ENCODE results near the gene OPHN1.
"Not testable (repeated sequence)": the region's sequence is repeated elsewhere in the genome, so short reads cannot be mapped to it uniquely, and the experiment has no call there.

The OPHN1 gene

DNA sequence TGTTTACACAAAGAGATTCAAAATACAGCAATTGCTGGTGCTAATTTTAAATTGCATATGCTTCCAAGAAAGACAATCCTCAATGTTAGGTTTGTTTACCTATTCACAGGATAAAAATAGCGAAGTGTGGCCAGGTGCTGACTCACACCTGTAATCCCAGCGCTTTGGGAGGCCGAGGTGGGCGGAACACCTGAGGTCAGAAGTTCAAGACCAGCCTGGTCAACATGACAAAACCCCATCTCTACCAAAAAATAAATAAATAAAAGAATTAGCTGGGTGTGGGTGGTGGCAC is 77.7 kb downstream of the OPHN1 start:
- no peak for DNase-seq (ENCODE audit: low read depth in 2 of 2)

DNA sequence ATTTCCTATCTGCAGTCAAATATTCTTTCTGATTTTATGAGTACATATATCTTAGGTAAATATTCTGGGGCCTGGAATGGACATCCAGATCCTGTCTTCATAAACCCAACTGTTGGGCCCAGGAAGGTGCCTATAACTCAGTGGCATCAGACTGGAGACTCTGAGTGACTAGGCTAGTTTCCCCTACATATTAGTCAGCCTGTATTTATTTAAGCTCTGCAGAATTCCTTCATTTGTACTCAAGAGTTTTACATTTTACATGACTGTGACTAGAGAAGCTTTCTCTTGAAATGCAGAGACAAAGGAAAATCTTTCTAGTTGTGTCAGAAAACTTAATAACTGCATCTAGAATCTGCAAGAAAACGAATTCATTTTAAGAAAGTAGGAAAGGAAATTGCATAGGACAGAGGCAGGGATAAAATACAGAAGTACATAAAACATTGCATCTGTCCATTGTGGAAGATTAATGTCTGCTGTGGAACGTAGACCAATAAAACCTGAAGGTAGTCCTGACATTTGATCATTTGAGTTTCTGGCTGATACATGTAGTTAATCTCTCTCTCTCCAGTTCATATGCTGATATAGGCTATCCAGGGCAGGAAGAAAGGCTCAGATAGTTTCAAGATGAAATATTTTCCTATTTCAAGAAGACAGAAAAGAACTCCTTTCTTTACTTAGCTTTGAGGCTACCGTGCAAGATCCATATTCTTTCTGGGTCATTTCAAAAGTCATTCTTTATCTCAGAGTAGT is 78.2 kb downstream of the OPHN1 start:
- no peak for DNase-seq (ENCODE audit: low read depth in 2 of 2)

DNA sequence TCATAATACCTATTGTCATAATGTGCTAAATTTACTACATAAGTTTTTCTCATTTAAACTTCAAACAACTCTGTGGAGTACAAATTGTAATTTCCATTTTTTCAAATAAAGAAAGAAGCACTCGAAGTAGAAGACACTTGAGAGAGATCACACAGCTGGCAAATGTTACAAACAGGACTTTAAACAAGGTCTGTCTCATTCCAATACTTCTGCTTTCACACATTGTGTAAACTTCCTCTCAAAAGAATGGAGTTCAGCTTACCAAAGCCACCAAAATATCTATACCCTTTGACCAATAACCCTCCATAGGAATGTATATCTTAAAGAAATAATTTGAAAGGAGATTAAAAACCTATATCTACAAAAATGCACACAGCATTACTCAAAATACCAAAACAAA is 88.3 kb downstream of the OPHN1 start:
- DNase-seq (ENCODE audit: low read depth in 2 of 2), result no peak

DNA sequence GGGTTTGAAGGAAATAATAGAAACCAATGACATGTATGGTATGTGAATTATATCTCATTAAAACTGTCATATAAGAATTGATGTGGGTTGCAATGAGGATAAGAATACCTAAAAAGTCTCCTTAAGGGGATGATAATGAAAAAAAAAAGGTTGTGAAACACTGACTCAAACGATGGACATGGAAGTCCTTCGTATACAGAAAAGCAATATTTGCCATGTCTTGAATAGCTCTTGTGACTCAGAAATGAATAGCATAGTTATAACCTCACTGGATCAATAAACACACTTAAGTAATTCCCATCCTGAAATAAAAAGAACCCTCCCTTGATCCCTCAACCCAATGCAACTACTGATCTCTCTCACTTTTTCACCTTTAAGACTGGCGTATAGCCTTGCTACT is 89.7 kb downstream of the OPHN1 start:
- no peak for DNase-seq (ENCODE audit: low read depth in 2 of 2)

DNA sequence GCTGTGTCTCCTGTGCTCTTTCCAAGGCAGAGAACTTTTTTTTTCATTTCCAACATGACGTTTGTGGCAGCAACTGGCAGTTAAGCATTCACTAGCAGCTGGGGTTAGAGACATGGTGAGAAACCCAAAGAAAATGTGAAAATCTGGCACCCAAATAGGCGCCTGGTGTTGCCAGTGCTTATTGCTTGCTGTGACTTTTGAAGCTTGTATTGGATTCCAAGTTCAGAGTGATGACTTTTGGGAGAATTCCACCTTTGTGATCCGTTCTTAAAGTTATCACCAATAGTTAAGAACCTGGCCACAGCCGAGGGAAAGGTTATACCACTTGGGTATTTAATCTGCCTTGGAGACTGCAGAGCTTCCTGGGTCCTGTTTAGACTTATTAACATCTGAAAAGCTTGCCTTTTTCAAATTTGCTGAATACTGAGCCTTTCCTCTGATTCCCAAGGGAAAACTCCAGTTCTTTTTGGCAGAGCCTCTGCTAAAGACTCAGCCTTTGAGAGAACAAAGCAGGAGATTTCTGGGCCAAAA is 101.0 kb downstream of the OPHN1 start:
- no peak for DNase-seq (ENCODE audit: low read depth in 2 of 2)

DNA sequence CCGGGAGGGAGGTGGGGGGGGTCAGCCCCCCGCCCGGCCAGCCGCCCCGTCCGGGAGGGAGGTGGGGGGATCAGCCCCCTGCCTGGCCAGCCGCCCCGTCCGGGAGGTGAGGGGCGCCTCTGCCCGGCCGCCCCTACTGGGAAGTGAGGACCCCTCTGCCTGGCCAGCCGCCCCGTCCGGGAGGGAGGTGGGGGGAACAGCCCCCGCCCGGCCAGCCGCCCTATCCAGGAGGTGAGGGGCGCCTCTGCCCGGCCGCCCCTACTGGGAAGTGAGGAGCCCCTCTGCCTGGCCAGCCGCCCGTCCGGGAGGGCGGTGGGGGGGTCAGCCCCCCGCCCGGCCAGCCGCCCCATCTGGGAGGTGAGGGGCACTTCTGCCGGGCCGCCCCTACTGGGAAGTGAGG is 106.5 kb downstream of the OPHN1 start:
- not testable (repeated sequence) for DNase-seq (ENCODE audit: low read depth in 2 of 2)

DNA sequence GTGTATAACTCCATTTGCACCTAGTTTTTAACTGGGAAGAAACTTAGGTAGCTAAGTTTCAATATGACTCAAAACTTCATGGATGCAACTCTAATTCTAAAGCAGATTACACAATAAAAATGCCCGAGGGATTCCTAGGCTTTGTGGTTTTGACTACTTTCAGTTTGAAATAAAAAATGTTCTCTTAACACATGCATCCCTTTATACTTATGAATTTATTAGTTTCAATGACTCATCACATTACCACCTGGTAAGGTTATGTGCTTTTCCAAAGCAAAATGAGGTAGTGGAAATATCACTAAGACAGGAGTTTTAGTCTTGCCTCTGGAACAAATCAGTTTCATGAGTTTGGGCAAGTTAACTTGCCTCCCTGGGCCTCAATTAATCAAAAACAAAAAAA is 125.5 kb downstream of the OPHN1 start:
- no peak for DNase-seq (ENCODE audit: low read depth in 2 of 2)

DNA sequence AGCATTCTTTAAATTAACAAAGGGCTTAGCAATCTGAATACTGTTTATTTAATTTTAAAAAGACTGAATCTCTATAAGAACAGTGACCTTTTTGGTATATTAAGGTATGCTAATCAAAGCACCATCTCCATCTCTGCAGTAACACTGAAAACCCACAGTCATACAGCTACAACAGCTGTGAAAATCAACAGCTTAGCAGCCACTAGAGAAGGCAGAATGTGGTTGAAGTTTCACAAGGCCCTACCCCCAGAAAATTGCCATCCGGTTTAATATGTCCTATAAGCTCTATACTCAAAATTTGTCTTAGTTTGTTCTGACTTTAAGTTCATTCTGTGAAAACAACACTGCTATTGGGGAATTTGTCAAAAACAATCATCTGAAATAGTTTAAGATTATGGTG is 128.7 kb downstream of the OPHN1 start:
- DNase-seq (ENCODE audit: low read depth in 2 of 2), result no peak

DNA sequence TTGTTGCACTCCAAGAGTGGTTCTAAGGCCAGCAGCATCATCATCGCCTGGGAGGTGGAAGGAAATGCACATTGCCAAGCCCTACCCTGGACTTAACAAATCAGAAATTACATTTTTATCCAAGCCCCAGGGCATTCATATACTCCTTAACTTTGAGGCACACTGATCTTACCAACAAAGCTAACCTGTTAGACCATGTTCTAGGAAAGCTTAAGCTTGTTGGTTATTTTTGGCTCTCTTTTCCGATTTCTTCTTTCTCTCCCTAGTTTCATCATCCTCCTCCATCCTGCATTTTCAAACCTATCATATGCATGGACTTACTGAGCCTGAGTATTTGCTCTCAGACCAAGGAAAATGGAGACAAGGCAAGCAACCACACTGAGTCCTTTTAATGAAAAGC is 133.4 kb downstream of the OPHN1 start:
- DNase-seq (ENCODE audit: low read depth in 2 of 2), result no peak

DNA sequence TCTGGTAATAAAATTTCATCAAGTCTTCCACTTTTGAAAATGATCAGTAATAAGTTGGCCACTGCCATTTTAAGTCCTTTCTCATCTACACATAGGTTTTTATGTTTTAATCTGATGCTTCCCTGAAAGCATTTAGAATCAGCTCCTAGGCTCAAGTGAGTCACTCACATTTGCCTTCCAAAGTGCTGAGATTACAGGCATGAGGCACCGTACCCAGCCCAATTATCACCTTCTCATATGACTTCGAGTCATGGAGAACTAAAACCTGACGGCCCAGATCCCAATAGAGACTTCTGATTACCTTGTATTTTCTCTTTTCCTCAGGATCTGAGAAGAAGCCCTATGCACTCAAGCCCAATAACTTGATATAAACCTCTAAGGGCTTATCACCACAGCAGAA is 140.8 kb downstream of the OPHN1 start:
- no peak for DNase-seq (ENCODE audit: low read depth in 2 of 2)

DNA sequence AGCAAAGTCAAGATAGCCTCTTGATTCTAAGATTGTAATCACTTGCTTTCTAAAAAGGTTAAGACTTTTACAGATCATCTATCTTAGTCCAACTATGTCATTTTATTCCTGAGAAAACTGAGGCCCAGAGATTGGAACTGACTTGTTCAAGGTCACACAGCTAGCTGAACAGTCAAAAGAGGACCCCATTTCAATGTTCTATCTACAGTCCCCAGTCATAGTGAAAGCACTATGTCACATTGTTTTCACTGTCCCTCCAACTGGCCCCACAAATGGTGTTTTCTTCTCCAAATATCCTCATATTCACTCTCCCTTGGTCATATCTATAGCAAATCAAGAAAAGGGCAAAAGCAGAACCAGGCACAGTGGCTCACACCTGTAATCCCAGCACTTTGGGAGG is 145.2 kb downstream of the OPHN1 start:
- DNase-seq (ENCODE audit: low read depth in 2 of 2), result no peak

DNA sequence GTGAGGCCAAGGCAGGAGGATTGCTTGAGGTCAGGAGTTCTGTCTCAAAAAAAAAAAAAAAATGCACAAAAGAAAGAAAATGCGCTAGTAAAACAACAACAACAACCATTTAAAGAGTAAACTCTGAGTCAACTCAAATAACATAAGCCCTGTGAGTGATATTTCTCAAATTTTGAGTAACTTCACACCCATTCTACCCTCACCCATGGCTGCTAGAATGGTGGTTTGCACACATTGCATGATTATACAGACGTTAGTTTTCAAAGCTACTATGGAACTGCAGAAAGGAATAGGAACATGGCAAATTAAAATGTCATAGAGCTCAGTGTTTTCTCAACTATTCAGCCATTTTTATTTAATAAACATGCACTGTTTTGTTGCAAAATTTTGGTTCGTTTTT is 145.9 kb downstream of the OPHN1 start:
- no peak for DNase-seq (ENCODE audit: low read depth in 2 of 2)

DNA sequence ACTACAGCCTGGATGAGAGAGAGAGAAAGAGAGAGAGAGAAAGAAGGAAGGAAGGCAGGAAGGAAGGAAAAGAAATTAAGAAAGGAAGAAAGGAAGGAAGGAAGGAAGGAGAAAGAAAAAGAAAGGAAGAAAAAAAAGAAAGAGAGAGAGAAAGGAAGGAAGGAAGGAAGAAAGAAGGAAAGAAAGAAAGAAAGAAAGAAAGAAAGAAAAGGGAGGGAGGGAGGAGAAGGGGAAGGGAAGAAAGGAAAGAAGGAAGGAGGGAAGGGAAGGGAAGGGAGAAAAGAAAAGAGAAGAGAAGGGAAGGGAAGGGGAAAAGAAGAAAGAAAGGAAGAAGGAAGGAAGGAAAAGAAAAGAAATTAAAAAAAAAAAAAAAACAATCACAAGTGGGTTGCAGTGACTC is 146.3 kb downstream of the OPHN1 start:
- DNase-seq (ENCODE audit: low read depth in 2 of 2), result no peak

DNA sequence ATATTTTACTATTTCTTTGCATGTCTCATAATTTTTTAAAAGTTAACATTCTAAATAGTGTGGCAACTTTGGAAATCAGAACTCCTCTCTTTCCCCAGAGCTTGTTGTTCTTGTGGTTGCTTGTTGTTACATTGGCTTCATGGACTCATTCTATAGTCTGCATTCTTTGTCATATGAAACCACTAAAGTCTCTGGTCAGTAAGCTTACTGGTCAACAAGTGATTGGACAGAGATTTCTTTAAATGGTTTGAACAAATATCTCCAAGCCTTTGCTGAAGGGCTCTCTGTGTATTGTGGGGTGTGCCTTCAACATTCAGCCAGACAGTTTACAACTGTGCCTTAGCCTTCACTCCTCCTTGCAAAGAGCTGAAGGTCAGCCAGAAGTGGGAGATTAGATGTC is 147.2 kb downstream of the OPHN1 start:
- DNase-seq (ENCODE audit: low read depth in 2 of 2), result no peak

DNA sequence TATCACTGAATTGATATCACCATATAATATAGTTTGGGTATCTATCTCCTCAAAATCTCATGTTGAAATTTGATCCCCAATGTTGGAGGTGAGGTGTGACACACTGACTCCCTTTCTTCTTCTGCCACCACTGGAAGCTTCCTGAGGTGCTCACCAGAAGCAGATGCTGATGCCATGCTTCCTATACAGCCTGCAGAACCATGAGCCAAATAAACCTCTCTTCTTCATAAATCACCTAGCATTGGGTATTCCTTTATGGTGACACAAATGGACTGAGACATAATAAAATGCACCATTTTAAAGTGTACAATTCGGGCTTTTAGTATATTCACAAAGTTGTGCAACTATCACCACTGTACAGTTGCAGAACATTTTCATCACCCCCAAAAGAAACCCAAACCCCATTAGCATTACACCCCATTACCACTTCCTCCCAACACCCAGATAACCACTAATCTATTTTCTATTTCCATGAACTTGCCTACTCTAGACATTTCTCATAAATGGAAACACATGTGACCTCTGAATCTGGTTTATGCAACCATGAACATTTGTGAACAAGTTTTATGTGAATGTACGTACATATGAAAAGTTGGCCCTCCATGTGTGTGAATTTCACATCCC is 148.9 kb downstream of the OPHN1 start:
- DNase-seq (ENCODE audit: low read depth in 2 of 2), result no peak

DNA sequence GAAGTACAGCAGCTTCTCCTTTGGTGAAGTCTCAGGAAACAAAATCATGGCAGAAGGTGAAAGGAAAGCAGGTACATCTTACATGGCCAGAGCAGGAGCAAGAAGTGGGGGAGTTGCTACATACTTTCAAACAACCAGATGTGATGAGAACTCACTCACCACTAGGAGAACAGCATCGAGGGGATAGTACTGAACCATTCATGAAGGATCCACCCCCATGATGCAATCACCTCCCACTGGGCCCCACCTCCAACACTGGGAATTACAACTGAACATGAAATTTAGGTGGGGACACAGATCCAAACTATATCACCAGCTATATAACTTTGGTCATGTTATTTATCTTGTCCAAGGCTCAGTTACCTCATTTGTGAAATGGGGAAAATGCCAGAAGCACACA is 159.4 kb downstream of the OPHN1 start:
- DNase-seq (ENCODE audit: low read depth in 2 of 2), result no peak

DNA sequence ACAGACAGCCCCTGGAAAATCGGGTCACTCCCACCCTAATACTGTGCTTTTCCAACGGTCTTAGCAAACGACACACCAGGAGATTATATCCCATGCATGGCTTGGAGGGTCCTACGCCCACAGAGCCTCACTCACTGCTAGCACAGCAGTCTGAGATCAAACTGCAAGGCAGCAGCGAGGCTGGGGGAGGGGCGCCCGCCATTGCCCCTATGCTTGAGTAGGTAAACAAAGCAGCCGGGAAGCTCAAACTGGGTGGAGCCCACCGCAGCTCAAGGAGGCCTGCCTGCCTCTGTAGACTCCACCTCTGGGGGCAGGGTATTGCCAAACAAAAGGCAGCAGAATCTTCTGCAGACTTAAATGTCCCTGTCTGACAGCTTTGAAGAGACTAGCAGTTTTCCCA is 168.5 kb downstream of the OPHN1 start:
- not testable (repeated sequence) for DNase-seq (ENCODE audit: low read depth in 2 of 2)

DNA sequence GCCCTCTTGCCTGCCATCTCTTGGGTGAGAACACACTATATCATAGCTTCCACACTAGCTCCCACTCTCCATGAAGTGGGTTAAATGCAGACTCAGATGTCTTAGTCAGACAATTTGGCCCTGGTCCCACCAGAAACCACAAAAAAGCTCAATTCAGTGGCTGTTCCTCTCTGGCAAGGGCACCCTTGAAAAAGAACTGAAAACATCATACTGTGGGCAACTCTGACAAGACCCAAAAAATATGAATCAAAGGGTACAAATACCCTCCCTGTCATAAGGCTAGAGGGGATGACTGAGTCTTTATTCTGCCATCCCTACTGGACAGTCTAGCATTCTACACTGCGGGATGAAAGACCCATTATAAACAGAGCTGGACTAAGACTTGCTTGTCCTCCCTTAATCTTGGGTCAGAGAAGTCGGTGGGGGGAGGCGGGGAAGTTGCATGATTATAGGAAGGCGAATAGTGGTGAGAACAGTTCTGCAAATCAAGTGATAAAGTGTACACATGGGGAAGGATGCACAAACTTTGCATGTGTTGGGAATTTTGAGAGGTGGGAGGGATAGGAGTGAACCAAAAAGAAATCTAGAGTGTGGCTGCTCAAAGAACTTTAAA is 172.1 kb downstream of the OPHN1 start:
- DNase-seq (ENCODE audit: low read depth in 2 of 2), result no peak

DNA sequence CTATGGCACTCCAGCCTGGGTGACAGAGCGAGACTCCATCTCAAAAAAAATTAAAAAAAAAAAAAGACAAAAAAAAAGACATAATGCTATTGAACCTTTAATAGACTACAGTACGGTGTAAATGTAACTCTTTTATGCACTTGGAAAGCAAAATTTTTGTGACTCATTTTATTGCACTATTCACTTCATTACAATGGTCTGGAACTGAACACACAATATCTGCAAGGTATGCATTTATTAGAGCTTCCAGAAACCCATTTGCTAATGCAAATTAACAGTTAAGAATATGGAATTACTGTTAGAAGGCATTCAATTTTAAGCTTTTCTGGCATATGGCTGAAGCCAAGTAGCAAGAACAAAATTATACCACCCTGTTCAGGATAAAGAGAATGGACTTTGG is 176.3 kb downstream of the OPHN1 start:
- DNase-seq (ENCODE audit: low read depth in 2 of 2), result no peak

DNA sequence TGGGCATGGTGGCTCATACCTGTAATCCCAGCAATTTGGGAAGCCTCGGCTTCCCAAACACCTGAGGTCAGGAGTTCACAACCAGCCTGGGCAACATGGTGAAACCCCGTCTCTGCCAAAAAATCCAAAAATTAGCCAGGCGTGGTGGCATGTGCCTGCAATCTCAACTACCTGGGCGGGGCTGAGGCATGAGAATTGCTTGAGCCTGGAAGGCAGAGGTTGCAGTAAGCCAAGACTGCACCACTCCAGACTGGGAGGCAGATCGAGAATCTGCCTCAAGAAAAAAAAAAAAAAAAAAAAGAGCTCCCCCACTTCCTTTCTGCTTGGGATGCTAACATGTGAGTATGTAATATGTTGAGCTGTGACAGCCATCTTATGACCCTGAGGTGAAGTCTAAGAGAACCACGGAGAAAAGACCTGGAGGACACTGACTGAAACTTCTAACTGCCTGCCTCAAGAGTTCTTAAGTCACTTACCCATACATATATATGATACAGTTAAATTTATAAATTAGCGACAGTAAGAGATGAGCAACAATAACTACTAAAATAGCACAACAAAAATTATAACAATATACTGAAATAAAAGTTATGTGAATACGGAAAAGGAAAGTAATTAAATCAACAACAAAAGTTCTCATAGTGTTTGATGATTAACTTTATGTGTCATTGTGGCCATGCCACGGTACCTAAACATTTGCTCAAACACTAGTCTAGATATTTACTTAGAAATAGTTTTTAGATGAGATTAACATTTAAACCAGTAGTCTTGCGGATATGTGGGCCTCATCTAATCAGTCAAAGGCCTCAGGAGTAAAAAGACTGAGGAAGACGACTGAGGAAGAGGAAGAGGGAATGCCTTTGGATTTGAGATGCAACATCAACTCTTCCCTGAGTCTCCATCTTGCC is 178.3 kb downstream of the OPHN1 start:
- no peak for DNase-seq (ENCODE audit: low read depth in 2 of 2)

DNA sequence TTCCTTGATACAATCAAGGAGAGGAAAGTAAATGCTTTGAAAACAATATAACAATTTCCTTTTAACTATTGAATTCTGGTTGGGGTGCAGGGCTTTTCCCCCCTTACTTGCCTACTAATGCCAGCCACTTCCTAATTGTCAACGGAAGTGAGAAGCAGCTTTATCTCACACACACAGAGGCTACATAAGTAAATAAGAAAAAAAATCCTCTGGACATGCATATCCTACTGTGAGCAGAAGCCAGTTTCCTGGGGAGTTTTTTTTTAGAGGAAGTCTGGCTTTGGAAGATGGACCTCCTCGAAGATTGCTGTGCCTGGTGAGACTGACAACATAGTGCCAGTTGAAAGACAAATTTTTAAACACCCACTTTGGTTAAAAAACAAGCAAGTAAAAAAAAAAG is 180.6 kb downstream of the OPHN1 start:
- no peak for DNase-seq (ENCODE audit: low read depth in 2 of 2)

DNA sequence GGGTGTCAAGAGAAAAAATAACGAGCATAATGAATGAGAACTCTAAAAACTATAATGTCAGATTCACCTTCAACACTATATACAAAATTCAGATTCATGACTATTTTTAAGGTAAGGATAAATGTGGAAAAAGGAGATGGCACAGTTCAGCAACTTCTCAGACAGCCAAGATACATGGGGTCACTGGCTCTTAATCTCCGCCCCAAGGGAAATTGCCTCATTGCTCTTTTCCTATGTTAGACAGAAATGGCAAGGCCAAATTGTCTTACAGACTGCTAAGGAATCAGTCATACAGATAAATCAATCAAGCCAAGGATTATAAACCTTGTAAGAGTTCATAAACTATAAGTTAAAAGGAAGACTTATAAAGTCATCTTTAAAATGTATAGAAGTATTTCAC is 183.4 kb downstream of the OPHN1 start:
- no peak for DNase-seq (ENCODE audit: low read depth in 2 of 2)

Measured in stimulated activated CD8-positive, alpha-beta memory T cell treated with anti-CD3 and anti-CD28 coated beads, Interleukin-7, amount 100 ng/mL, for 4 hours (primary cell).